K562 (cell line): Measurements from ENCODE around the gene GIPC3. TPM values are rescaled to one million over a fixed set of nuclear protein-coding genes. Genes with fewer than 3 reads are reported as not detected.
A peak's percentile ranks its signal among the peaks of the same experiment; 100 is the strongest.

Experiments used
- BRD4 ChIP-seq: fragments of 200-600 bp; sonication (generic); IDR thresholded peaks from 2 replicates; pipeline ENCODE4 v1.6.1; 2017; ENCODE audit warnings: inconsistent platforms
- CAMTA2 ChIP-seq: fragments of 250-450 bp; sonication (Bioruptor Pico); conservative IDR thresholded peaks from 2 replicates; pipeline ENCODE4 v1.5.1; 2022
- CBFA2T3 ChIP-seq: fragments of 450-650 bp; IDR thresholded peaks from 2 replicates; pipeline ENCODE4 v1.6.1; 2017
- EHMT2 ChIP-seq: fragments of 450-650 bp; IDR thresholded peaks from 2 replicates; pipeline ENCODE4 v1.6.1; 2018; ENCODE audit warnings: antibody characterized with exemption
- EP300 ChIP-seq: IDR thresholded peaks from 2 replicates; pipeline ENCODE4 v1.6.1; 2012; ENCODE audit warnings: low read length, improper control_type of control experiment
- HDAC6 ChIP-seq: IDR thresholded peaks from 2 replicates; pipeline ENCODE4 v1.6.1; 2012; ENCODE audit warnings: low read depth, mild to moderate bottlenecking, control low read depth, inconsistent platforms, low read length, moderate library complexity
- HDAC8 ChIP-seq: fragments of 450-650 bp; IDR thresholded peaks from 2 replicates; pipeline ENCODE4 v1.6.1; 2016; ENCODE audit warnings: mild to moderate bottlenecking, missing genetic modification characterization, moderate library complexity, missing compliant biosample characterization
- HIVEP1 ChIP-seq: fragments of 250-450 bp; sonication (Bioruptor Pico); IDR thresholded peaks from 2 replicates; pipeline ENCODE4 v1.4.0; 2020; ENCODE audit warnings: mild to moderate bottlenecking
- MEF2A ChIP-seq: IDR thresholded peaks from 2 replicates; pipeline ENCODE4 v1.6.1; 2011; ENCODE audit warnings: low read depth, mild to moderate bottlenecking, low read length, moderate library complexity; ENCODE audit not compliant: control insufficient read depth
- MLX ChIP-seq, 2 experiments: fragments of 450-650 bp in 1 of 2; sonication (generic) in 1 of 2; formaldehyde crosslinking; conservative IDR thresholded peaks; 2 replicates each; pipeline versions ENCODE4 v1.4.0 to v1.8.1; 2020 to 2022; ENCODE audit warnings: mild to moderate bottlenecking in 1 of 2, missing genetic modification reagents in 1 of 2
- MTA2 ChIP-seq: fragments of 450-650 bp; IDR thresholded peaks from 2 replicates; pipeline ENCODE4 v1.6.1; 2016; ENCODE audit warnings: low read depth
- NUFIP1 ChIP-seq: fragments of 450-650 bp; IDR thresholded peaks from 2 replicates; pipeline ENCODE4 v1.6.1; 2018; ENCODE audit not compliant: partially characterized antibody
- POLR2G ChIP-seq: fragments of 200-400 bp; formaldehyde crosslinking; IDR thresholded peaks from 2 replicates; pipeline ENCODE4 v1.6.1; 2017; ENCODE audit warnings: low read depth, mild to moderate bottlenecking, antibody characterized with exemption, low read length, moderate library complexity
- POLR3A ChIP-seq: IDR thresholded peaks from 2 replicates; pipeline ENCODE4 v1.6.1; 2011; ENCODE audit warnings: borderline replicate concordance, mild to moderate bottlenecking, moderate library complexity; ENCODE audit not compliant: insufficient read length, insufficient read depth; ENCODE audit errors: extremely low read depth
- RAD21 ChIP-seq, 2 experiments: fragments of 250-450 bp in 1 of 2; fragments of 450-650 bp in 1 of 2; sonication (Bioruptor Pico) in 1 of 2; formaldehyde crosslinking in 1 of 2; IDR thresholded peaks in 1 of 2; conservative IDR thresholded peaks in 1 of 2; 2 replicates each; pipeline versions ENCODE4 v1.4.0 to v1.8.0; 2020 to 2022; ENCODE audit warnings: mild to moderate bottlenecking in 2 of 2, moderate library complexity in 1 of 2
- SPI1 ChIP-seq: IDR thresholded peaks from 2 replicates; pipeline ENCODE4 v1.6.1; 2011; ENCODE audit warnings: low read depth, low read length, control low read depth, borderline replicate concordance
- STAG1 ChIP-seq: sonication (generic); formaldehyde crosslinking; IDR thresholded peaks from 2 replicates; pipeline ENCODE4 v1.5.0; 2020; ENCODE audit warnings: missing genetic modification reagents, borderline replicate concordance
- SUPT5H ChIP-seq: fragments of 450-650 bp; IDR thresholded peaks from 2 replicates; pipeline ENCODE4 v1.6.1; 2016
- TAF9B ChIP-seq: fragments of 450-650 bp; IDR thresholded peaks from 2 replicates; pipeline ENCODE4 v1.6.1; 2018; ENCODE audit warnings: mild to moderate bottlenecking; ENCODE audit not compliant: partially characterized antibody
- ZNF146 ChIP-seq: IDR thresholded peaks from one replicate; pipeline ENCODE4 v1.6.1; 2018; ENCODE audit warnings: missing compliant biosample characterization; ENCODE audit not compliant: unreplicated experiment
- polyA plus RNA-seq, 8 experiments: library from polyadenylated mRNA; depleted of rRNA in 4 of 8; stranded (reverse) in 5 of 8; unstranded in 3 of 8; fragments of >200 nt; fragmentation: Nextera tagmentation in 2 of 8; fragmentation: Illumina TruSeq in 1 of 8; extraction: Ambion mirVana in 2 of 8; extraction: Trizol in 1 of 8; gene quantifications; 2 replicates each; pipeline versions ENCODE4 v1.2.1 to v1.2.3, GENCODE V29; 2011 to 2014; ENCODE audit warnings: inconsistent platforms in 1 of 8, missing spikeins in 1 of 8
- total RNA-seq, 7 experiments: library from RNA; depleted of rRNA in 6 of 7; stranded (reverse); fragments of >200 nt in 6 of 7; fragmentation: Illumina TruSeq in 2 of 7; extraction: Trizol in 2 of 7; gene quantifications; 2 replicates each; pipeline versions ENCODE4 v1.2.1 to v1.2.3, GENCODE V29; 2011 to 2021; ENCODE audit warnings: low replicate concordance in 1 of 7
- TF ChIP-seq, protein P1 (sequence below): fragments of 200-800 bp; sonication (Bioruptor generic); IDR thresholded peaks from 2 replicates; pipeline ENCODE4 v1.6.1; 2016; ENCODE audit warnings: missing genetic modification characterization, missing compliant biosample characterization
- TF ChIP-seq, protein P2 (sequence below): sonication (generic); formaldehyde crosslinking; IDR thresholded peaks from 2 replicates; pipeline ENCODE4 v1.8.0; 2022; ENCODE audit warnings: mild to moderate bottlenecking, missing genetic modification reagents

Gene GIPC3
- total and polyA plus RNA-seq, 9 of the 15 experiments (the other 6 are each of a cell fraction or from before 2014, with no cell fraction given): 0.03 to 3.6 (median 1.5) TPM; not detected in 1

DNA sequence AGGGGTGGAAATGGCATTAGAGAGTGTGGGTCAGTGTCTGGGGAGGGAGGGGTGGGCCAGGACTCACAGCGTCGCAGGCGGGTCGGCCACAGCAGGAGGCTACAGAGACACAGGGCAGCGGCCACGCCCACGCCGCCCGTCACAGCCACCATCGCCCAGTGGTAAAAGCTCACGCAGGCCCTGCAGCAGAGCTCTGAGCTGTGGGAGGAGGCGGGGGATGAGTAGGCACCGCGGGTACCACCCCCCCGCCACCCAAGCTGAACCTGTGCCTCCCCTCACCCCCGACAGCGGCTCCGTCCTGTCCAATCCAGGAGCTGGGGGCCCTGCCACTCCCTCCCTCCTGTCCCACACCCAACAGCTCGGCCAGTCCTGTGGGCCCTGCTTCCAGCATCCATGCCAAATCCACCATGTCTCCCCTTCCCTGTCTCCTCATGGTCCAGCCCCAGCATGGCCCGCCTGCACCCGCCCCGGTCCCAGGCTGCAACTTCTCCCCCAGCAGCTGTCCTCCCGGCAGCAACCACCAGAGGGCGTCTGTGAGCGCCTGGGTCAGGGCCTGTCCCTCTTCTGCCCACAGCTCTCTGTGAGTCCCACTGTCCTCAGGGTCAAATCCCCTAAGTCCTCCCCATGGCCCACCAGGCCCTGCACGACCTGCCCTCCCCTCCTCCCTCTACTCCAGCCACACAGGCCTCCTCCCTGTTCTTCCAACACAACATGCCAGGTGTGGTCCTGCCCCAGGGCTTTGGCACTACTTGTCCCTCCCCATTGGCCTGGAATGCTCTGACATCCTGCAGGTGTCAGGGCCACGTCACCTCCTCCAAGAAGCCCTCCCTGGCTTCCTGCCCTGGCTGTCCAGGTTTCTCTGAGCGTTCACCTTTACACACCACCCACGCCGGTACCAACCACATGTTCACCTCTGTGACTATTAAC is 40.3 kb upstream of the GIPC3 start (continued):
- TF ChIP-seq, protein P1, sequence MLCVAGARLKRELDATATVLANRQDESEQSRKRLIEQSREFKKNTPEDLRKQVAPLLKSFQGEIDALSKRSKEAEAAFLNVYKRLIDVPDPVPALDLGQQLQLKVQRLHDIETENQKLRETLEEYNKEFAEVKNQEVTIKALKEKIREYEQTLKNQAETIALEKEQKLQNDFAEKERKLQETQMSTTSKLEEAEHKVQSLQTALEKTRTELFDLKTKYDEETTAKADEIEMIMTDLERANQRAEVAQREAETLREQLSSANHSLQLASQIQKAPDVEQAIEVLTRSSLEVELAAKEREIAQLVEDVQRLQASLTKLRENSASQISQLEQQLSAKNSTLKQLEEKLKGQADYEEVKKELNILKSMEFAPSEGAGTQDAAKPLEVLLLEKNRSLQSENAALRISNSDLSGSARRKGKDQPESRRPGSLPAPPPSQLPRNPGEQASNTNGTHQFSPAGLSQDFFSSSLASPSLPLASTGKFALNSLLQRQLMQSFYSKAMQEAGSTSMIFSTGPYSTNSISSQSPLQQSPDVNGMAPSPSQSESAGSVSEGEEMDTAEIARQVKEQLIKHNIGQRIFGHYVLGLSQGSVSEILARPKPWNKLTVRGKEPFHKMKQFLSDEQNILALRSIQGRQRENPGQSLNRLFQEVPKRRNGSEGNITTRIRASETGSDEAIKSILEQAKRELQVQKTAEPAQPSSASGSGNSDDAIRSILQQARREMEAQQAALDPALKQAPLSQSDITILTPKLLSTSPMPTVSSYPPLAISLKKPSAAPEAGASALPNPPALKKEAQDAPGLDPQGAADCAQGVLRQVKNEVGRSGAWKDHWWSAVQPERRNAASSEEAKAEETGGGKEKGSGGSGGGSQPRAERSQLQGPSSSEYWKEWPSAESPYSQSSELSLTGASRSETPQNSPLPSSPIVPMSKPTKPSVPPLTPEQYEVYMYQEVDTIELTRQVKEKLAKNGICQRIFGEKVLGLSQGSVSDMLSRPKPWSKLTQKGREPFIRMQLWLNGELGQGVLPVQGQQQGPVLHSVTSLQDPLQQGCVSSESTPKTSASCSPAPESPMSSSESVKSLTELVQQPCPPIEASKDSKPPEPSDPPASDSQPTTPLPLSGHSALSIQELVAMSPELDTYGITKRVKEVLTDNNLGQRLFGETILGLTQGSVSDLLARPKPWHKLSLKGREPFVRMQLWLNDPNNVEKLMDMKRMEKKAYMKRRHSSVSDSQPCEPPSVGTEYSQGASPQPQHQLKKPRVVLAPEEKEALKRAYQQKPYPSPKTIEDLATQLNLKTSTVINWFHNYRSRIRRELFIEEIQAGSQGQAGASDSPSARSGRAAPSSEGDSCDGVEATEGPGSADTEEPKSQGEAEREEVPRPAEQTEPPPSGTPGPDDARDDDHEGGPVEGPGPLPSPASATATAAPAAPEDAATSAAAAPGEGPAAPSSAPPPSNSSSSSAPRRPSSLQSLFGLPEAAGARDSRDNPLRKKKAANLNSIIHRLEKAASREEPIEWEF (CRISPR knock-in tag): no peak
- no peak for TF ChIP-seq MEF2A
- TF ChIP-seq SPI1: 0 out of 2 replicates have a peak, but pooled peaks have one; percentile 22
- no peak for TF ChIP-seq TAF9B
- TF ChIP-seq BRD4: no peak
- TF ChIP-seq POLR2G: peak; percentile 69
- no peak for TF ChIP-seq HIVEP1 (CRISPR knock-in tag)
- no peak for TF ChIP-seq POLR3A
- no peak for TF ChIP-seq NUFIP1
- peak; percentile 81 for TF ChIP-seq STAG1 (CRISPR knock-in tag)
- no peak for TF ChIP-seq EP300
- TF ChIP-seq ZNF146 (CRISPR knock-in tag): no peak
- TF ChIP-seq MLX (CRISPR knock-in tag; conservative IDR thresholded peaks at IDR 0.05): no peak
- TF ChIP-seq EHMT2: no peak
- no peak for TF ChIP-seq CBFA2T3
- no peak for TF ChIP-seq HDAC6
- no peak for TF ChIP-seq CAMTA2
- TF ChIP-seq RAD21 (CRISPR knock-in tag; conservative IDR thresholded peaks at IDR 0.05 in 1 of 2, IDR thresholded peaks at IDR 0.05 in 1 of 2): peak; percentile 81 to 91
- no peak for TF ChIP-seq MTA2
- no peak for TF ChIP-seq HDAC8 (tag)
- TF ChIP-seq, protein P2, sequence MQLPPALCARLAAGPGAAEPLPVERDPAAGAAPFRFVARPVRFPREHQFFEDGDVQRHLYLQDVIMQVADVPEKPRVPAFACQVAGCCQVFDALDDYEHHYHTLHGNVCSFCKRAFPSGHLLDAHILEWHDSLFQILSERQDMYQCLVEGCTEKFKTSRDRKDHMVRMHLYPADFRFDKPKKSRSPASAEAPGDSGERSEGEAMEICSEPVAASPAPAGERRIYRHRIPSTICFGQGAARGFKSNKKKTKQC: 0 out of 2 replicates have a peak, but pooled peaks have one; percentile 44
- TF ChIP-seq SUPT5H: peak; percentile 51; the same call in 1 of the 2 replicates
